Measurements from ENCODE around the gene RER1.
A peak's percentile ranks its signal among the peaks of the same experiment; 100 is the strongest.

The RER1 gene

GRCh38 chr1:2405588-2406295, 14.1 kb downstream of the RER1 start:
- DNase-seq (ENCODE audit: low read depth in 2 of 3, low spot score in 2 of 3), result no peak

- no peak for DNase-seq (ENCODE audit: low read depth in 2 of 3, low spot score in 2 of 3)
These were observed 14.9 kb downstream of the RER1 start for GRCh38 chr1:2406451-2407041.

- DNase-seq (ENCODE audit: low read depth in 2 of 3, low spot score in 2 of 3), result no peak
These were observed 15.7 kb downstream of the RER1 start for GRCh38 chr1:2407166-2407990.

- no peak for DNase-seq (ENCODE audit: low read depth in 2 of 3, low spot score in 2 of 3)
These were observed 16.3 kb downstream of the RER1 start for GRCh38 chr1:2407991-2408275.

- DNase-seq (ENCODE audit: low read depth in 2 of 3, low spot score in 2 of 3), result no peak
These were observed 16.8 kb downstream of the RER1 start for GRCh38 chr1:2408456-2408855.

GRCh38 chr1:2408859-2409276, 17.2 kb downstream of the RER1 start:
- DNase-seq (ENCODE audit: low read depth in 2 of 3, low spot score in 2 of 3), result no peak

- DNase-seq (ENCODE audit: low read depth in 2 of 3, low spot score in 2 of 3), result no peak
These were observed 18.1 kb downstream of the RER1 start for GRCh38 chr1:2409745-2410144.

GRCh38 chr1:2411801-2412394, 20.3 kb downstream of the RER1 start:
- no peak for DNase-seq (ENCODE audit: low read depth in 2 of 3, low spot score in 2 of 3)

GRCh38 chr1:2412395-2412772, 20.7 kb downstream of the RER1 start, which contains the start of gene PEX10:
TSS of gene PEX10 (minus strand) at chr1:2412564. CDS start at chr1:2412502, 62 bp downstream.
- peak; percentile 95 to 98 (median 98) for DNase-seq (ENCODE audit: low read depth in 2 of 3, low spot score in 2 of 3)

- DNase-seq (ENCODE audit: low read depth in 2 of 3, low spot score in 2 of 3), result no peak
These were observed 21.3 kb downstream of the RER1 start for GRCh38 chr1:2412773-2413494.

- DNase-seq (ENCODE audit: low read depth in 2 of 3, low spot score in 2 of 3), result peak in 1 of 3 experiments; percentile 33
These were observed 22.1 kb downstream of the RER1 start for GRCh38 chr1:2413495-2414296.

GRCh38 chr1:2414297-2414958, 22.8 kb downstream of the RER1 start:
- DNase-seq (ENCODE audit: low read depth in 2 of 3, low spot score in 2 of 3), result peak; percentile 62 to 72 (median 64)

- DNase-seq (ENCODE audit: low read depth in 2 of 3, low spot score in 2 of 3), result no peak
These were observed 23.7 kb downstream of the RER1 start for GRCh38 chr1:2415337-2415736.

- DNase-seq (ENCODE audit: low read depth in 2 of 3, low spot score in 2 of 3), result peak in 1 of 3 experiments; percentile 16
These were observed 24.2 kb downstream of the RER1 start for GRCh38 chr1:2415801-2416208.

GRCh38 chr1:2416403-2416802, 24.8 kb downstream of the RER1 start:
- no peak for DNase-seq (ENCODE audit: low read depth in 2 of 3, low spot score in 2 of 3)

- no peak for DNase-seq (ENCODE audit: low read depth in 2 of 3, low spot score in 2 of 3)
These were observed 25.6 kb downstream of the RER1 start for GRCh38 chr1:2417083-2417832.

- DNase-seq (ENCODE audit: low read depth in 2 of 3, low spot score in 2 of 3), result no peak
These were observed 26.2 kb downstream of the RER1 start for GRCh38 chr1:2417833-2418225.

GRCh38 chr1:2418791-2419320, 27.2 kb downstream of the RER1 start:
- no peak for DNase-seq (ENCODE audit: low read depth in 2 of 3, low spot score in 2 of 3)

GRCh38 chr1:2419416-2419815, 27.8 kb downstream of the RER1 start:
- no peak for DNase-seq (ENCODE audit: low read depth in 2 of 3, low spot score in 2 of 3)
